Cardiac septum (tissue), 1 donor: ENCODE data around the gene FOXC2. TPM values are rescaled to one million over a fixed set of nuclear protein-coding genes. Genes with fewer than 3 reads are reported as not detected.

ENCODE experiments used
- DNase-seq: peaks from one replicate; pipeline ENCODE4 v3.0.0-alpha.2; 2020; ENCODE audit warnings: low spot score
- intact Hi-C: fragments of 100-400 bp; cut with DNase I; formaldehyde crosslinking; loops from one replicate; pipeline ENCODE4 v1.14.0; 2022
- total RNA-seq: library from RNA; stranded (reverse); fragmentation: NEBNext Ultra II Directional; extraction: Animal tissue kit (Norgen Biotek cat#: 25700); gene quantifications from one replicate; pipeline ENCODE4 v1.2.1, GENCODE V29; 2021
- donor health status: DM: no; HTN: no; CAD: no.

The FOXC2 gene
- total RNA-seq, 1 donor from 2014 or later = 2.6 TPM

GRCh38 chr16:86598607-86599565 lies 32.3 kb downstream of the FOXC2 start:
- intact Hi-C loops = no loop called here
- no peak for DNase-seq

GRCh38 chr16:86601356-86601755 lies 34.7 kb downstream of the FOXC2 start:
- intact Hi-C loops = no loop called here
- no peak for DNase-seq

DNA sequence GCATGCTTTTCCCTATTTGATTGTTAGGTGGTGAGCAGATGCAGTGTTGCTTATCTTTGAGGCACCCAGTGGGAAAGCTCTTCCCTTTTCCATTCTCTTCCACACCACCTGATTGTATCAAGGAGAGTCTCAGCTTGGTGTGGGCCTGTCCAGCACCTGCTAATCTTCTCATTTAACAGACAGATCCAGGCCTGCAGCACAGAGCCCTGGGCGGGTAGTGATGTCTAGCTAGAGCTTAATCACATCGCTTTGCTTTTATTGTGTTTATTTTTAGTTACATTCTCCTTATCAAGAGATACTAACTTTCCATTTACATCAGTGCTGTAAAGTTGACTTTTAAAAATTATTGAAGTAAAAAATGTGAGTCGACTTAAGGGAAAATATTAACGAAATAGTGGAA lies 35.9 kb downstream of the FOXC2 start:
- intact Hi-C loops = no loop called here
- no peak for DNase-seq

GRCh38 chr16:86604436-86605193 lies 38.0 kb downstream of the FOXC2 start:
- intact Hi-C loops = no loop called here
- peak; percentile 59 for DNase-seq

- DNase-seq = peak; percentile 69
- intact Hi-C loops = no loop called here
Observed at GRCh38 chr16:86605950-86606349, 39.3 kb downstream of the FOXC2 start.

DNA sequence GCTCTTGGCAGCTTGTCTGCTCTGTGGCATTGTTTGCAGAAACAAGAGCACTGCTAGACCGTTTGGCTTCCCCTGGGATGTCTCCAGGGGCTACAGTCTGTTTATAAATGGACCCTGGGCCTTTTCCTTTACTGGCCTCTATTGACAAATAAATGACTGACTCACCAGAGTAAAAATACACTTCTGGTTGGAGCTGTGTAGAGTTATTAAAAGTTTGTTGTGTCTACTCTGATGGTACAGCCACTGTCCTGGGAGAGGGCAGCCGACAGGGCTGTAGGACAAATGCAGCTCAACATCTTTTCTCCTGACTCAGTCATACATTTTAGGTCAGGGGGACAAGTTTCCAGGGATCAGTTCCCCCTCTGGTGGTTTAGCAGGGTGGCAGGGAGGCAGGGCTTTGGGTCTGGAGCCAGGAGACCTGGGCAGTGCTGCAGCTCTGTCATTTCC lies 41.7 kb downstream of the FOXC2 start:
- intact Hi-C loops = no loop called here
- DNase-seq = peak; percentile 54

GRCh38 chr16:86609115-86609514 lies 42.5 kb downstream of the FOXC2 start:
- intact Hi-C loops = no loop called here
- DNase-seq = peak; percentile 15

- intact Hi-C loops = no loop called here
Observed at GRCh38 chr16:86609661-86610060, 43.0 kb downstream of the FOXC2 start.

GRCh38 chr16:86610779-86611524 lies 44.3 kb downstream of the FOXC2 start:
- no peak for DNase-seq
- intact Hi-C loops = no loop called here

More at GRCh38 chr16:86609661-86610060, 43.0 kb downstream of the FOXC2 start:
- peak; percentile 33 for DNase-seq

DNA sequence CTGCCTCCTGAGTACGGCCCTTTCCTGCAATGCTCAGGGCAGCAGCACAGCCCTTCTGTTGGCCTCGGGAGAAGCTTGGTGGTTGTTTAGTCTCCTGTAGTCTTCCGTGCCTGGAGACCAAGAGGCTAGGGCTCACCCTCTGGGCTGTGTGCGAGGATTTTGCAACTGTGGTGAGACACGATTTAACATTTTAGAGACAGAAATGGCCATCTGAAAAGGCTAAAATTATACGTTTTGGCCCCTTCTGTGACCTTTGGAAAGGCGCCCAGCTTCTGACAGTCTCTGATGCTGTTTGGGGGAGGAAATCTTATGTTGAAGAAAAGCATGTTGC lies 44.9 kb downstream of the FOXC2 start:
- intact Hi-C loops = no loop called here
- no peak for DNase-seq

DNA sequence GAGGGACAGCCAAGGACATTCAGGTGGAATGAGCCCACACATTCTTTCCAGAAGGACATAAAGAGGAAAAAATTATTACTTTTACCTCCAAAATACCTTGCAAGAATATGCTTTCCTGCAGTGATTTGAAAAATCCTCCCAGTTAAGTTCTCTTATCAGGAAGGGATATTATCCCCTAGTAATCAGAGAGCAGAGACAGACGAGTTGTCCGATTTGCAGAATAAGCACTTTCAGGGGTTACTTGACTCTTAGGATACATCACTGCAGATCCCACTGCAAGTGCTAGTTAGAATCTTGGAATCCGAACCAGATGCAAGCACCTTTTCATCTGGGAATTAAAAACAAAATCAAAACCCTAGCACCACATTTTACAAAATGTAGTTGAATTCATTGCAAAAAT lies 45.3 kb downstream of the FOXC2 start:
- no peak for DNase-seq
- intact Hi-C loops = no loop called here

- peak; percentile 29 for DNase-seq
- intact Hi-C loops = no loop called here
Observed at GRCh38 chr16:86614699-86615098, 48.1 kb downstream of the FOXC2 start.

DNA sequence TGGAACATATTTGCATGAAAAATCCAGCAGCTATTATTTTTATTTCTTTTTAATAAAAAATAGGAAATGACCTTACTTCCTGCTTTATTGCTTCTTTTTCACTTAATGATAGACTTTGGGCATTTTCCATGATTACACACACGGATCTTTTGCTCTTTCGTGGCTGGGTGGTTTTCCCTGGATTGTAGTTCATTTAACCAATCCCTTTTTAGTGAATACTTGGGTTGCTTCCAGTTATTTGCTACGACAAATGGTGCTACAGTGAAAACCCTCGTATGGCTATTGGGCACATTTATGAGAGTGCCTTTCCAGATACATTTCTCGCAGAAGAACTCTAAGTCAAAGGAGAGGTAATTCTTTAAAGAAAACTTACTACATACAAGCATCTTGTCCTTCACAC lies 50.3 kb downstream of the FOXC2 start:
- no peak for DNase-seq
- intact Hi-C loops = no loop called here

DNA sequence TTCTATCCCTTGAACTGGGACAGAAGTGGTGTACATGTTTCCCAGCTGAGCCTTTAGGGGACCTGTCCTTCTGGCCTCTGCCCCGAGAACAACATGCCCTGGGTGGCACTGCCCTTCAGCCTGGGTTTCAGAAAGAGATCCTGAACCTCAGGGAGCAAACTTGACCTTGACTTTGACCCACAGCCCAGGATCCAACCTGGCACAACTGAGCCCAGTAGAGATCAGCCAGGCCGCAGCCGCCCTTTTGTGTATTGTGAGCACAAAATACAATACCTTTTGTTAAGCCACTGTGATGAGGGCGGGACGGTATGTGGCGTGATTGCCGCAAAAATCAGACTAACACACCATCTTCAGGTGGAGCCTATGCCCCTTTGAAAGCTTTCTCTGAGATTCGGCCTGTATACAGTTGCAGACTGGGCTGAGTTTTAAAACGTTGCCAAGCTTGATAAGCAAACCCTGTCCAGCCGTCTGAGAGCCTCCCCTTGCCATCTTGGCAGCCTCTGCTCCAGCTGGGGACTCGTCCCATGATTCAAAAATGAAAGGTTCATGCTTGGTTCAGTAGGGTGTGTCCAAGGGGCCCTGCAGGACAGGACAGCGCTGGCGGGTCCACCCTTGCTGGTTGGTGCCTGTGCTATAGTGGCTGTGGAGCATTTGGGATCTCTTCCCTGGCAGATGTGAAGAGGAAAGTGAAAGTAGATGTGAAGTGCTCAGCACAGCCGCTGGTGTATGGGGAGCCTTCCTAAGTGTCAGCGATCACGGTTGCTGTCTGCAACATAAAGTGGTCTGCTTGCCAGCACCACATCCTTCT lies 52.0 kb downstream of the FOXC2 start:
- peak; percentile 26 for DNase-seq
- intact Hi-C loops = no loop called here

Other genes with a start within 250 kb of the FOXC2 start
- 0.16 TPM for gene FOXF1, start 56.3 kb upstream of the FOXC2 start, total RNA-seq
- 12.2 TPM for gene MTHFSD, start 11.6 kb upstream of the FOXC2 start, total RNA-seq
- 1.2 TPM for gene FOXL1, start 11.7 kb downstream of the FOXC2 start, total RNA-seq